T47D (cell line): ENCODE measurements around the gene GNAS.
A peak's percentile ranks its signal among the peaks of the same experiment; 100 is the strongest.

ENCODE experiments used
- DNase-seq, 2 experiments: peaks; one replicate each; pipeline versions ENCODE4 v3.0.0 to v3.0.0-alpha.2; 2011 to 2012; ENCODE audit warnings: low read depth in 1 of 2, low spot score in 1 of 2
- JUND ChIP-seq: IDR thresholded peaks from 2 replicates; pipeline ENCODE4 v1.6.1; 2012; ENCODE audit warnings: low read depth
- in situ Hi-C: cut with HindIII; loops from 2 replicates; pipeline ENCODE4 v1.10.0; 2016; ENCODE audit warnings: low sequenced_read_pairs, low pct_unique_long_range_greater_than_20kb

GNAS gene

DNA sequence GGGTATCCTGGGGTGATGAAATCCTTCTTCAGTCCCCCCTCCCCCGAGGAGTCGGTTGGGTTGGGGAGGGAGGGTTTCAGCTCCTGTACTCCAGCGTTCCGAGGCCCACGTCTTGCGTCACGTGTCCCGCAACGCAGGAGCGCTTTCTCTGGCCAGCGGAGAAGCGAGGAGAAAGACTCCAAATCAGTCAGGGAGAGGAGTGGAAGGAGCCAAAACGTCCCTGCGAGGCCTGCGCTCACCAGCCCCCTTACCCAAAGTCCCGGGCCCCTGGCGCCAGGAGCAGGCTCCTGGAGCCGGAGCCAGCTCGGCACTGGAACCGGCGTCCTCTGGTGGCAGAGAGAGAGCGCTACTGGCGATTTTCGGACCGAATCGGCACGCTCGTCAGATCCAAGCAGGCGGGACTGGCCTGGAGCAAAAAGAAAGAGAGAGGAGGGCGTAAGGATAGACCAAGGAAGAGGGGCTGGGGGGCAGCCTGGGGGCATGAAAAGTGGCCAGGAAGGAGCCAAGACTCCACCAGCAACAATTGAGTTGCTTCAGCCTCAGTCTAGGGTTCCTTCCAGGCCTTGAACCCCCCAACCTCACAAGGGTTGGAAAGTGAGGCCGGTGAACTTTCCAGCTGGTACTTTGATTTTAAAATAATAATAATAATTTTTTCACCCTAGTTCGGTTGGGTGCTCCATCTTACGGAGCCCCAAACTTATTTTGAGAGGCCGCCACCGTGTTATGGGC is at the start of gene GNAS:
Gene GNAS (plus strand): TSS at position 174 of the 729 bp plus-strand sequence.
- in situ Hi-C loops, result no loop called here
- DNase-seq, result peak; percentile 78 to 82
- TF ChIP-seq JUND, result no peak

DNA sequence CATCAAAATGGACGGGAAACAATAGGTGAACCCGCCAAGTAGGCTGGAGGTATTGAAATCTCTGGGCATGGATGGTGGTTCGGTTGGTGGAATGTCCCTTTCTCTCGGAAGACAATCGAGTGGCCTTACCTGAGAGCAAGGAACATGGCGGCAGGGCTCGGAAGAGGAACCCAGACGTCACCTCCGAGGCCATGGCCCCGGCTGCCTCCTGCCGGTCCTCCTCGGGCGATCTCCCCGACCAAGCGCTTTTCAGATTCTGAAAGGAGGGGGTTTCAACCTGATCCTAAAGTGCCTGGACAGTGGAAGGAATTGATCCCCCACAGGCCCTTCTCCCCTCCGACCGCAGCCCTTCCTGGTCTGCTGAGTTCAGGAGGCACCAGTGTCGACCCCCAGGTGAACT is 49.0 kb upstream of the GNAS start:
- no peak for TF ChIP-seq JUND
- DNase-seq, result no peak
- in situ Hi-C loops, result no loop called here

DNA sequence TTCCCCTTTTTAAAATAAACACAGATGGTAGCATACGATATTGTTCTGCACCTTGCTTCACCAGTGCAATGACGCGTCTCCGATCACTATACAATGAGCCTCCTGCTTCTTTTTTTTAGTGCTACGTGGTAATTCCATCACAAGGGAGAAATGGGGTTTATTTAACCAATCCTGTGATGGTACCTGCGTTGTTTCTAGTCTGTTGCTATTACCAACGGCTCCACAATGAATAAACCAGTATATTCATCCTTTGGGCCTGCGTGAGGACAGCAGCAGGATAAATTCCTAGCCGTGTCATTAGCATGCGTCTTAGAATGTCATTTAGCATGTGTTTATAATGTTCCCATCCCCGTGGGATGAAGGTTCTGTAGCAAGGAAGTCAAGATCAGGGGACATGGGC is 44.7 kb upstream of the GNAS start:
- no peak for DNase-seq
- TF ChIP-seq JUND, result no peak
- in situ Hi-C loops, result no loop called here

DNA sequence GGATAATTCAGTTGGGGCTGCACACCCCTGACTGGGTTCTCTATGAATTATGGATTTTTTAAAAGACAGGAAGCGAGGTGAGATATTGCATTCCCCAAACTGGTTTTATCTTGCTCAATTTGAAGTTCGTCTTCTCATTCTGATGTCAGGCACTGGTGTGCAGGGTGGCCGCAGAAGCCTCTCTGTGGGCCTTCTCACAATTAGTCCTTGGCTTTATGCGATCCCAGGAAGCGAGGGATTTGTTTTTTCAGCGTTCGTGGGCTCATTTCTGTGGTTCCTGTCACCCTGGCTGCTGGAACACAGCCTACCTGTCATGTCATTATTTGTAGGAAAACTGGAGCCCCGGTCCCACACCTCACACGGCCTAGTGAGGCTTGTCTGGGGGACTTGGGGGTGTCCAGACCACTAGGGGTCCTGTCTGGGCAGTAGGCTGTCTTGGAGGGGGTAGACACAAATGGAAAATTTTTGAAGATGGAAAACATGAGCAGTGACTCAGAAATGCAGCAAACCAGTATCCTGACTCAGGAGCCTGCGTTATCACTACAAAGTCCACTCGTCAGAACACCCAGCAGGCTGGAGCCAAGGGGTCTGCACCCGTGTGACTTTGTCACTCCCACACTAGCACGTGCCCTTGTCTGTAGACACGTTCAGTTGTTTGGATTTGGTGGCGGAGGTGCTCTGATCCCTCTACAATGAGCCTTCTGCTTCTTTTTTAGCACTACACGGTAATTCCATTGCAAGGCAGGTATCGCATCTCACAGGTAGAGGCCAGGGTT is 44.1 kb upstream of the GNAS start:
- TF ChIP-seq JUND, result no peak
- no peak for DNase-seq
- in situ Hi-C loops, result no loop called here

DNA sequence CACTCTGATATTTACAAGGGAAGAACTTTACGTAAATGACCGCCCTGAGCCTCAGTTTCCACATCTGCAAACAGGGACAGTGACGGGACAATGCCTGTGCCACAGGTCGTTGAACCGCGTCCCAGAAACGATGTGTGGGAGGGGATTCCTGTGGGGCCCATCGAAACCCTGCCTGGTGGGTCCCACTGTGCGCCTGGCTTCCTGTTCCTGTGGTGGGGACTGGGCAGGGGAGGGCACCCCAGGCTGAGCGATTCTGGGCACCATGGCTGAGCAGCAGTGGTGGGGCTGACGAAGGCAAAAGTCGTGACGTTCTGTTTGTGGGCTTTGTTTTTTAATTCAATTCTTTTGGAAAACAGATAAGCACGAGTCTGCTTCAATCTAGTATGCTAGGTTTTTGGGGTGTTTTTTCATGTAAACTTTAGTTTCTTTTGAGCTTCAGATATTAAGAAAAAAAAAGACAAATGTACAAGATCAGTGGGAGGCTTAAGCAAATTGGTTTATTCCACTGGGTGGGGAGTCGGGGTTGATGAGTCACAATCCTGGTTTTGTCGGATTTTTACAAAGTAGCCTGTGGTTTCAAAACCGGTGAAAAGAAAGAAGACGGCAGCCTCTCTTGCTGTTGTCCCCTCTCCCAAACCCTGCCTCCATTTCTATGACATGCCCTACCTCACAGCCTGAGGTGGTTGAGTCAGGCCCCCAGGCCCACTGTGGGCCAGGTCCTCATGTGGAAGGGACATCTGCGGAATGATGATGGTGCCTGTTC is 42.2 kb upstream of the GNAS start:
- DNase-seq, result no peak
- TF ChIP-seq JUND, result no peak
- in situ Hi-C loops, result no loop called here

DNA sequence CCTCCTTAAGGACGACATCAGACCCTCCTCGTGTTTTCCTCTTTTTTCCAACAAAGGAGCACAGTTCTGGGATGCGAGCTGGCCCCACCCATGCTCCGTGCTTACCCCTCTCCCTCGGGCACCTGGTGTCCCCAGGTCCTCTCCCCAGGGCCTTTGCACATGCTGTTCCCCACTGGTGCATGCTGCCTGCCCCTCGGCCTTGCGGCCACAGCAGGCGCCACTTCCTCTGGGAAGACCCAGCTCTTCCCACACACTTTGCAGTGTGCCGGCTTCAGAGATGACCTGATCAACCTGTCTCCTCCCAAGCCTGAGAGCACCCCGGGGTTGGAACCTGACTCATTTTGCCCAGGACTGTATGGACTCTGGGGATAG is 41.7 kb upstream of the GNAS start:
- in situ Hi-C loops, result no loop called here
- no peak for DNase-seq
- no peak for TF ChIP-seq JUND

DNA sequence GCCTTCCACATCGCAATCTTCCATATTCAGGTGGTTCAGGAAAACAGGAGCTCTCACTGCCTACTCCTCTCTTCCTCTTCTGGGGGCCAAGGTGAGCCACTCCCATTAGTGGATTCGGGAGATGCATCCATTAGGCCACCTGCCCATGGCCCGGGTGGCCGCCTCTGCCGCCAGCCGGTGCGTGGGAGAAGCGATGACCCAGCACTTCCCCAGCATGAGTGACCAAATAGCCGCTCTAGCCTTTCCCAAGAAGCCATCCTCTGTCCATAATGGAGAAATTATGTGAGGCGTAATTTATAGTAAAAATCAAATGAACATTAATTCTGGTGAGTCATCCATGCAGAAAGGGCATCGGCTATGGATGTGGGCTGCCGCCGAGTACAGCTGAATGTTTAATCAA is 41.2 kb upstream of the GNAS start:
- no peak for TF ChIP-seq JUND
- no peak for DNase-seq
- in situ Hi-C loops, result no loop called here

DNA sequence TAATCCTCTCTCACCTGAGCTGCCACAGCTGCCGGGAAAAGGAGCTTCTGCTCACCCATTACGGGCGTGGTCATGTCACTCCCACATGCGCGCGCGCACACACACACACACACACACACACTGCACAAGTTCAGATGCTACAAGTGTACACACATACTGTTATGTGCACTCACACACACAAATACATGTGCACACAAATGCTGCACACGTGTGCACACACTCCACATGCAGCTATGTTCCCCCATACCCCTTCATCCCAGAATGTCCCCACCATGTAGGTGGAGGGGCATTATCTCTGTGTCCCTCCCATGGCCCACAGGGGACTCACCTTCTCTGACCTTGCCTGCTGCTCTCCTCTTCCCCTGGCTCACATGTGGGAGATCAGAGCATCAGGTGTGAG is 39.1 kb upstream of the GNAS start:
- in situ Hi-C loops, result no loop called here
- DNase-seq, result no peak
- no peak for TF ChIP-seq JUND

DNA sequence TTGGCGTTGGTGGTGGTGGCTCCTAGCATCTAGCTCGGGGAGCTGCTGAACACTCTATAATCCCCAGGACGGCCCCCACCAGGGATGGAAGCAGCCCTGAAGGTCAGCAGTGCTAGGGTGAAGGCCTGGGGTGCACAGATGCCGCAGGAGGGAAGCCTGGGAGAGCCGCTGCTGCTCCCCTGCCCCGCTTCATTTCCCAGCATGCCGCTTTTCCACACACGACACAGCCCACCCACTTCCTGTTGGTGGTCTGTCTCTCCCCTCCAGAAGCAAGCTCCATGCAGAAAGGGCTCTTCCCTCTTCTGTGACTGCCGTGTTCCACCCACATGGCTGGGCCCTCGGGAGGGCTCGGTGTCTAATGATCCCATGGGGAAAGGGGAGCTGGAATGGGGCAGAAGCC is 37.1 kb upstream of the GNAS start:
- TF ChIP-seq JUND, result no peak
- in situ Hi-C loops, result no loop called here
- no peak for DNase-seq

DNA sequence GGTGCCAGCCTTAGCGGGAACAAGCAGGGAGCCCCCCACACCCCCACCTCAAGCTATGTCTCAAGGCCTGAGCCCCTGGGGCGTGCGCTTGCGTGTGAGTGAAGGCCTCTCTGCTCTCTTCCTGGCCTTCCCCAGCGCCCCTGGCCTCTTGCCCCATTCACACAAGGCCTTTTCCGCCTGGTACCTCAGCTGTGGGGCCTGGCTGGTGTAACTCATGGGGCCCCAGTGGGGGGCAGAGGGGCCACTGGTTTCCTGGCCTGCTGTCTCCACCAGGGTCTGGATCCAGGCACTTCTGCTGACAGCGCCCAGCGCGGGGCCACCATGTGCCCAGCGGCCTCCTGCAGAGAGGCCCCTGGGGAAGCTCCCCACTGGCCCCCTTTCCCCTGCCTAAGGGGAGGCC is 36.5 kb upstream of the GNAS start:
- in situ Hi-C loops, result no loop called here
- DNase-seq, result no peak
- TF ChIP-seq JUND, result no peak

DNA sequence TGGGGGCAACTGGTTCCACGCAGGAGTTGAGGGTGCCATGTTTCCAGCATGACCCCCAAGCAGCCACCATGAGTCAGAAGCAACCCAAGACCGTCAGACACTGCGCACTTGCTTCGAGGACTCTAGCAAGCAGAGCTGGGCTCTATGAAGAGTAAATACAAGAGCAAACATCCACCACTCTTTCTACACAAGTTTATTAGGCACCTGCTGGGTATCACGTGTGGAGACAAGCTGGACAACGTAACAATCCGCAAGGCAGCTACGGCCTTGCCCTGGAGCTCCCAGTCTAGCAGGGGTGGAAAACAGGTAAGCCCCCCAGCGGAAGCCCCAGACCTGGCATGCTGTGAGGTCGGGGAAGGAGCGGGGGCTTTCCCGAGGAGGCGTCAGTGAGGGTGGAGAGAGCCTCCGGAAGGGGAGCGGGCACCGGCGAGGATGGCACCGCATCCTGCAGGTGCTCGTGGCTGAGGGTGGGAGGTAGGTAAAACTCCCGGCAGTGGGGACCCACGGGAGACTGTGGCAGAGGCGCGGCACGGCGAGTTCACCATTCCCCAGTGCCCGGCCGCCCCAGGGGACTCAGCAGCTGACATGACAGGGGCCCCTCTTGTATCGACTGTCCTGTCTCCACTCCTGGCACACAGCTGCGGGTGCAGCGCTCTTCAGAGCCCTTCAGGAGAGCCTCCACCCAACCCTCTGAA is 35.4 kb upstream of the GNAS start:
- in situ Hi-C loops, result no loop called here
- DNase-seq, result no peak
- TF ChIP-seq JUND, result no peak

DNA sequence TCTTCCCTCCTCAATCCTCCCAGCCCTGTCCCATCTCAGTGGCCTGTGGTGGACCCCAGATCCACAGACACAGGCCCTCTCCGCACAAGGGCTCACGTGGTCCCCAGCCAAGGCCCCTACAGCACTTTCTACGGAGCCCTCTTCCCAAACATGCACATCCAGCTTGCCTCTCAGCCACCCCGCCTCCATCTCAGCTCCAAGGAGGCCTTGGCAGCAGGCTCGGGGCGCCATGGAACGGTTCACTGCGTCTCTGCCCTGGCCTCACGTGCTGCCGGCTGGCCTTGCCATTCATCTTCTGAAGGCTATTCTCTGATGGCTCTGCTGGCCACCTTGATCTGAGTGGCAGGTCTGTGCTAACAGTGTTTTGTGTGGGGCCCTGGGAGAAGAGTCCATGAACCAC is 34.8 kb upstream of the GNAS start:
- no peak for DNase-seq
- no peak for TF ChIP-seq JUND
- in situ Hi-C loops, result no loop called here
